Liver (tissue), 9 donors: Measurements from ENCODE around the gene SOX6. TPM values are rescaled to one million over a fixed set of nuclear protein-coding genes. Genes with fewer than 3 reads are reported as not detected.

Source experiments
- DNase-seq: peaks from one replicate; pipeline ENCODE4 v3.0.0-alpha.2; 2017; ENCODE audit warnings: low spot score
- H3K27ac ChIP-seq, 2 donors: one replicate each; pipeline ENCODE4 v1.7.0; 2013; ENCODE audit warnings: inconsistent platforms in 2 of 2, low read length in 2 of 2, control low read depth in 1 of 2, low read depth in 1 of 2, mild to moderate bottlenecking in 1 of 2
- H3K27me3 ChIP-seq, 4 donors: one replicate each; pipeline versions ENCODE4 v1.6.1 to v1.7.0; 2013; ENCODE audit warnings: low read length in 3 of 4, inconsistent platforms in 1 of 4, mild to moderate bottlenecking in 1 of 4, moderate library complexity in 1 of 4; ENCODE audit not compliant: control insufficient read depth in 4 of 4, insufficient read depth in 4 of 4
- H3K36me3 ChIP-seq, 4 donors: one replicate each; pipeline versions ENCODE4 v1.6.1 to v1.7.0; 2013; ENCODE audit warnings: low read length in 3 of 4, mild to moderate bottlenecking in 3 of 4, low read depth in 1 of 4, moderate library complexity in 1 of 4; ENCODE audit not compliant: control insufficient read depth in 4 of 4, insufficient read depth in 3 of 4
- H3K4me1 ChIP-seq, 4 donors: one replicate each; pipeline versions ENCODE4 v1.6.1 to v1.7.0; 2013; ENCODE audit warnings: low read length in 3 of 4, mild to moderate bottlenecking in 3 of 4, moderate library complexity in 1 of 4; ENCODE audit not compliant: control insufficient read depth in 4 of 4, insufficient read depth in 4 of 4
- H3K4me3 ChIP-seq, 3 donors: one replicate each; pipeline versions ENCODE4 v1.6.1 to v1.7.0; 2013; ENCODE audit warnings: low read length in 3 of 3, control low read depth in 1 of 3, low read depth in 1 of 3, mild to moderate bottlenecking in 1 of 3
- H3K9ac ChIP-seq, 2 donors: one replicate each; pipeline ENCODE4 v1.7.0; 2013; ENCODE audit warnings: low read length in 2 of 2, mild to moderate bottlenecking in 2 of 2, moderate library complexity in 2 of 2, control low read depth in 1 of 2, low read depth in 1 of 2
- H3K9me3 ChIP-seq, 4 donors: one replicate each; pipeline versions ENCODE4 v1.6.1 to v1.7.0; 2013; ENCODE audit warnings: low read length in 3 of 4; ENCODE audit not compliant: control insufficient read depth in 4 of 4
- EGR1 ChIP-seq, 2 donors: IDR thresholded peaks; 2 replicates each; pipeline ENCODE4 v1.6.1; 2016 to 2018; ENCODE audit warnings: antibody characterized with exemption in 2 of 2, low read depth in 2 of 2
- FOXA1 ChIP-seq: IDR thresholded peaks from 2 replicates; pipeline ENCODE4 v1.6.1; 2016; ENCODE audit warnings: antibody characterized with exemption
- FOXA2 ChIP-seq: IDR thresholded peaks from 2 replicates; pipeline ENCODE4 v1.6.1; 2016; ENCODE audit warnings: antibody characterized with exemption
- GABPA ChIP-seq, 2 donors: IDR thresholded peaks in 1 of 2; conservative IDR thresholded peaks in 1 of 2; 2 replicates each; pipeline ENCODE4 v1.6.1; 2016; ENCODE audit warnings: antibody characterized with exemption in 2 of 2, mild to moderate bottlenecking in 1 of 2, moderate library complexity in 1 of 2
- HNF4A ChIP-seq, 2 donors: conservative IDR thresholded peaks; 2 replicates each; pipeline ENCODE4 v1.6.1; 2016; ENCODE audit warnings: antibody characterized with exemption in 2 of 2, mild to moderate bottlenecking in 2 of 2
- HNF4G ChIP-seq: IDR thresholded peaks from 2 replicates; pipeline ENCODE4 v1.6.1; 2016; ENCODE audit warnings: antibody characterized with exemption
- JUND ChIP-seq, 2 donors: IDR thresholded peaks; 2 replicates each; pipeline ENCODE4 v1.6.1; 2016; ENCODE audit warnings: antibody characterized with exemption in 2 of 2
- NR2F2 ChIP-seq: IDR thresholded peaks from 2 replicates; pipeline ENCODE4 v1.6.1; 2016; ENCODE audit warnings: antibody characterized with exemption
- RAD21 ChIP-seq, 2 donors: IDR thresholded peaks; 2 replicates each; pipeline ENCODE4 v1.6.1; 2016; ENCODE audit warnings: antibody characterized with exemption in 2 of 2, mild to moderate bottlenecking in 2 of 2
- SP1 ChIP-seq: IDR thresholded peaks from 2 replicates; pipeline ENCODE4 v1.6.1; 2018; ENCODE audit warnings: antibody characterized with exemption, mild to moderate bottlenecking
- TAF1 ChIP-seq: conservative IDR thresholded peaks from 2 replicates; pipeline ENCODE4 v1.6.1; 2016; ENCODE audit warnings: antibody characterized with exemption, mild to moderate bottlenecking
- YY1 ChIP-seq: IDR thresholded peaks from 2 replicates; pipeline ENCODE4 v1.6.1; 2016; ENCODE audit warnings: antibody characterized with exemption, mild to moderate bottlenecking
- WGBS: extraction: QIAGEN DNeasy Blood & Tissue Kit; methylation state at CpG from one replicate; pipeline ENCODE4 v1.1.7; 2013; 5-methylcytosine and 5-hydroxymethylcytosine counted together
- polyA plus RNA-seq, 2 donors: library from polyadenylated mRNA; stranded (reverse) in 1 of 2; unstranded in 1 of 2; fragments of 200-250 nt in 1 of 2; fragments of >200 nt in 1 of 2; fragmentation: Nextera tagmentation in 1 of 2; extraction: Ambion mirVana in 1 of 2; gene quantifications; one replicate each; pipeline versions ENCODE4 v1.2.1 to v1.2.3, GENCODE V29; 2013 to 2015
- total RNA-seq, 2 donors: library from RNA; depleted of rRNA; stranded (reverse); fragments of >200 nt; gene quantifications; one replicate each; pipeline ENCODE4 v1.2.3, GENCODE V29; 2014
- TF ChIP-seq, protein P1 (sequence below): fragments of 150-350 bp; IDR thresholded peaks from 2 replicates; pipeline ENCODE4 v1.5.1; 2017; ENCODE audit warnings: improper control_type of control experiment, low read depth, low read length; ENCODE audit not compliant: missing input control
- TF ChIP-seq, protein P2 (sequence below): IDR thresholded peaks from 2 replicates; pipeline ENCODE4 v1.6.1; 2016; ENCODE audit warnings: antibody characterized with exemption
- TF ChIP-seq, protein P3 (sequence below): IDR thresholded peaks from 2 replicates; pipeline ENCODE4 v1.6.1; 2016; ENCODE audit warnings: antibody characterized with exemption
- TF ChIP-seq, protein P4 (sequence below): IDR thresholded peaks from 2 replicates; pipeline ENCODE4 v1.6.1; 2016; ENCODE audit warnings: antibody characterized with exemption, mild to moderate bottlenecking
- donor health status: healthy.
- donor health status: healthy.
- donor health status: healthy.
- donor health status: healthy.
- donor health status: healthy.

The SOX6 gene
- total and polyA plus RNA-seq, 4 donors = 2.4 to 111 (median 14.8) TPM

DNA sequence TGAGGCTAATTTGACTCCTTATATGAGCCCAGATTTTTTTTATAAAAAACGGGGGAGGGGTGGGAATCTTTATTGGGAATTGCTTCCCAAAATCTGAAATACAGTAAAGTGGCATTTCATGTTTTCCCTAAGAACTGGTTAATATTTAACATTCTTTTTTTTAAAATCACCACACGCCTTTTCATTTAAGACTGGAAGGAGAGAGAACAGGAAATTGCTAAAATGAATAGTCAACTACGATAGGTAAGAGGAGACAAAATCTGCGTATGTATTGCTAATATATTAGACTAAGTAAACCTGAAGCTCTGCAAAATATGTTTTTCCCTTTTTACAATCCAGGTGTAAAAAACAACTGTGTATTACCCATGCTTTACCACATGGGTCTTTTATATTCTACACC lies 57.0 kb downstream of the SOX6 start:
- TF ChIP-seq RAD21 (IDR thresholded peaks at IDR 0.05) (no peak), EGR1 (IDR thresholded peaks at IDR 0.05; ENCODE audit: low read depth in 2 of 2) (no peak), HNF4A (conservative IDR thresholded peaks at IDR 0.05) (no peak), JUND (IDR thresholded peaks at IDR 0.05) (no peak), FOXA2 (no peak), GABPA (IDR thresholded peaks at IDR 0.05 in 1 of 2, conservative IDR thresholded peaks at IDR 0.05 in 1 of 2) (no peak), FOXA1 (no peak)
- TF ChIP-seq, protein P1, sequence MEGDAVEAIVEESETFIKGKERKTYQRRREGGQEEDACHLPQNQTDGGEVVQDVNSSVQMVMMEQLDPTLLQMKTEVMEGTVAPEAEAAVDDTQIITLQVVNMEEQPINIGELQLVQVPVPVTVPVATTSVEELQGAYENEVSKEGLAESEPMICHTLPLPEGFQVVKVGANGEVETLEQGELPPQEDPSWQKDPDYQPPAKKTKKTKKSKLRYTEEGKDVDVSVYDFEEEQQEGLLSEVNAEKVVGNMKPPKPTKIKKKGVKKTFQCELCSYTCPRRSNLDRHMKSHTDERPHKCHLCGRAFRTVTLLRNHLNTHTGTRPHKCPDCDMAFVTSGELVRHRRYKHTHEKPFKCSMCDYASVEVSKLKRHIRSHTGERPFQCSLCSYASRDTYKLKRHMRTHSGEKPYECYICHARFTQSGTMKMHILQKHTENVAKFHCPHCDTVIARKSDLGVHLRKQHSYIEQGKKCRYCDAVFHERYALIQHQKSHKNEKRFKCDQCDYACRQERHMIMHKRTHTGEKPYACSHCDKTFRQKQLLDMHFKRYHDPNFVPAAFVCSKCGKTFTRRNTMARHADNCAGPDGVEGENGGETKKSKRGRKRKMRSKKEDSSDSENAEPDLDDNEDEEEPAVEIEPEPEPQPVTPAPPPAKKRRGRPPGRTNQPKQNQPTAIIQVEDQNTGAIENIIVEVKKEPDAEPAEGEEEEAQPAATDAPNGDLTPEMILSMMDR = no peak
- TF ChIP-seq, protein P2, sequence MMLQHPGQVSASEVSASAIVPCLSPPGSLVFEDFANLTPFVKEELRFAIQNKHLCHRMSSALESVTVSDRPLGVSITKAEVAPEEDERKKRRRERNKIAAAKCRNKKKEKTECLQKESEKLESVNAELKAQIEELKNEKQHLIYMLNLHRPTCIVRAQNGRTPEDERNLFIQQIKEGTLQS = no peak
- DNase-seq = no peak
- WGBS = 71% methylated on average over 4 of the region's 4 CpGs

DNA sequence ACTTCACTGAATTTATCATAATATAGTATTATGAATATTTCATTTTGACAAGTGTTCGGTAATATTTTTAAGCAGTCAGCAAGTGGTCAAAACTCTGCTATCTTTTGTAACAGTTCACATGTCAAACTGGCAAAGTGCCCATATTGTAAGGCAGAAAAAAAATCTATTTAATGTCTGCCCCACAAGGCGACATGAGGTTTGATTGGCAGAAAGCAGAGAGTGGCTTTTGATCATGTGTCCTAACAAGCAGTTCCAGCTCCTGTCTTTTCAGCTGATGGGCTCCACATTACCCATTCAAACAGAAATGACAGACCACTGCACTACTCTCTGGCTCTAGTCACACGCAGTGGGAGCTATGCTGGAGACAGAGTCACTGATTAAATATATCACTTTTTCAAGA lies 59.0 kb downstream of the SOX6 start:
- H3K9ac ChIP-seq = no peak overlapping the region
- H3K4me1 ChIP-seq = no peaks in the 10 kb centered on the region
- no peak for TF ChIP-seq YY1
- TF ChIP-seq SP1 = no peak
- TF ChIP-seq, protein P1 = no peak
- no peak for TF ChIP-seq RAD21 (IDR thresholded peaks at IDR 0.05)
- TF ChIP-seq FOXA2 = no peak
- TF ChIP-seq GABPA (IDR thresholded peaks at IDR 0.05 in 1 of 2, conservative IDR thresholded peaks at IDR 0.05 in 1 of 2) = no peak
- TF ChIP-seq, protein P3, sequence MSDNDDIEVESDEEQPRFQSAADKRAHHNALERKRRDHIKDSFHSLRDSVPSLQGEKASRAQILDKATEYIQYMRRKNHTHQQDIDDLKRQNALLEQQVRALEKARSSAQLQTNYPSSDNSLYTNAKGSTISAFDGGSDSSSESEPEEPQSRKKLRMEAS = no peak
- no peak for TF ChIP-seq TAF1
- no peak for TF ChIP-seq FOXA1
- TF ChIP-seq HNF4A (conservative IDR thresholded peaks at IDR 0.05) = no peak
- no peak for TF ChIP-seq NR2F2
- no peak for TF ChIP-seq EGR1 (IDR thresholded peaks at IDR 0.05; ENCODE audit: low read depth in 2 of 2)
- TF ChIP-seq HNF4G = no peak
- TF ChIP-seq, protein P4, sequence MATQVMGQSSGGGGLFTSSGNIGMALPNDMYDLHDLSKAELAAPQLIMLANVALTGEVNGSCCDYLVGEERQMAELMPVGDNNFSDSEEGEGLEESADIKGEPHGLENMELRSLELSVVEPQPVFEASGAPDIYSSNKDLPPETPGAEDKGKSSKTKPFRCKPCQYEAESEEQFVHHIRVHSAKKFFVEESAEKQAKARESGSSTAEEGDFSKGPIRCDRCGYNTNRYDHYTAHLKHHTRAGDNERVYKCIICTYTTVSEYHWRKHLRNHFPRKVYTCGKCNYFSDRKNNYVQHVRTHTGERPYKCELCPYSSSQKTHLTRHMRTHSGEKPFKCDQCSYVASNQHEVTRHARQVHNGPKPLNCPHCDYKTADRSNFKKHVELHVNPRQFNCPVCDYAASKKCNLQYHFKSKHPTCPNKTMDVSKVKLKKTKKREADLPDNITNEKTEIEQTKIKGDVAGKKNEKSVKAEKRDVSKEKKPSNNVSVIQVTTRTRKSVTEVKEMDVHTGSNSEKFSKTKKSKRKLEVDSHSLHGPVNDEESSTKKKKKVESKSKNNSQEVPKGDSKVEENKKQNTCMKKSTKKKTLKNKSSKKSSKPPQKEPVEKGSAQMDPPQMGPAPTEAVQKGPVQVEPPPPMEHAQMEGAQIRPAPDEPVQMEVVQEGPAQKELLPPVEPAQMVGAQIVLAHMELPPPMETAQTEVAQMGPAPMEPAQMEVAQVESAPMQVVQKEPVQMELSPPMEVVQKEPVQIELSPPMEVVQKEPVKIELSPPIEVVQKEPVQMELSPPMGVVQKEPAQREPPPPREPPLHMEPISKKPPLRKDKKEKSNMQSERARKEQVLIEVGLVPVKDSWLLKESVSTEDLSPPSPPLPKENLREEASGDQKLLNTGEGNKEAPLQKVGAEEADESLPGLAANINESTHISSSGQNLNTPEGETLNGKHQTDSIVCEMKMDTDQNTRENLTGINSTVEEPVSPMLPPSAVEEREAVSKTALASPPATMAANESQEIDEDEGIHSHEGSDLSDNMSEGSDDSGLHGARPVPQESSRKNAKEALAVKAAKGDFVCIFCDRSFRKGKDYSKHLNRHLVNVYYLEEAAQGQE = no peak
- no peaks in the 10 kb centered on the region for H3K36me3 ChIP-seq
- no peak overlapping the region for H3K27ac ChIP-seq
- DNase-seq = no peak
- H3K9me3 ChIP-seq = no peaks in the 10 kb centered on the region
- H3K4me3 ChIP-seq = no peak overlapping the region
- 77% methylated on average over 3 of the region's 3 CpGs for WGBS
- H3K27me3 ChIP-seq = no peaks in the 10 kb centered on the region

More for the DNA sequence above, 57.0 kb downstream of the SOX6 start:
- H3K9me3 ChIP-seq = no peaks in the 10 kb centered on the region
- no peaks in the 10 kb centered on the region for H3K4me1 ChIP-seq
- H3K27me3 ChIP-seq = no peaks in the 10 kb centered on the region
- H3K4me3 ChIP-seq = no peak overlapping the region
- no peak overlapping the region for H3K27ac ChIP-seq
- H3K36me3 ChIP-seq = no peaks in the 10 kb centered on the region
- H3K9ac ChIP-seq = no peak overlapping the region
